HepG2 (cell line): ENCODE measurements around the gene DPH5.

Experiments used
- CBX1 ChIP-seq: IDR thresholded peaks from one replicate; pipeline ENCODE4 v1.6.1; 2016; ENCODE audit warnings: antibody characterized with exemption, low read depth
- DPF2 ChIP-seq: sonication (generic); formaldehyde crosslinking; IDR thresholded peaks from 2 replicates; pipeline ENCODE4 v1.4.0; 2020; ENCODE audit warnings: mild to moderate bottlenecking, low read depth, missing genetic modification reagents, borderline replicate concordance
- ETS1 ChIP-seq: sonication (generic); formaldehyde crosslinking; IDR thresholded peaks from 2 replicates; pipeline ENCODE4 v1.4.0; 2020; ENCODE audit warnings: missing genetic modification reagents
- HMGXB4 ChIP-seq, 2 experiments: sonication (generic) in 1 of 2; formaldehyde crosslinking in 1 of 2; IDR thresholded peaks; 2 replicates each; pipeline versions ENCODE4 v1.4.0 to v1.6.1; 2018 to 2020; ENCODE audit warnings: missing genetic modification reagents in 2 of 2, borderline replicate concordance in 1 of 2, low read depth in 1 of 2, mild to moderate bottlenecking in 1 of 2, missing biosample characterization in 1 of 2
- SNAPC2 ChIP-seq: sonication (generic); formaldehyde crosslinking; IDR thresholded peaks from 2 replicates; pipeline ENCODE4 v1.8.1; 2022; ENCODE audit warnings: mild to moderate bottlenecking, missing genetic modification reagents
- SOX5 ChIP-seq: IDR thresholded peaks from 2 replicates; pipeline ENCODE4 v1.6.1; 2016; ENCODE audit warnings: borderline replicate concordance
- TCF7 ChIP-seq: sonication (generic); IDR thresholded peaks from 2 replicates; pipeline ENCODE4 v1.6.1; 2016; ENCODE audit warnings: antibody characterized with exemption, low read depth
- TFAP4 ChIP-seq: sonication (generic); IDR thresholded peaks from 2 replicates; pipeline ENCODE4 v1.6.1; 2016; ENCODE audit warnings: low read depth, borderline replicate concordance
- ZBTB7A ChIP-seq: sonication (generic); formaldehyde crosslinking; IDR thresholded peaks from 2 replicates; pipeline ENCODE4 v1.8.0; 2022; ENCODE audit warnings: mild to moderate bottlenecking, missing genetic modification reagents
- ZNF597 ChIP-seq: sonication (generic); formaldehyde crosslinking; IDR thresholded peaks from 2 replicates; pipeline ENCODE4 v1.5.0; 2020; ENCODE audit warnings: missing genetic modification reagents

GRCh38 chr1:101044259-101044658 lies 18.7 kb upstream of the DPH5 start:
- TF ChIP-seq SNAPC2 (CRISPR knock-in tag) (no peak), ZNF597 (no peak), ETS1 (CRISPR knock-in tag) (no peak), TFAP4 (no peak), ZBTB7A (no peak), CBX1 (no peak), HMGXB4 (CRISPR knock-in tag; IDR thresholded peaks at IDR 0.05; ENCODE audit: borderline replicate concordance in 1 of 2, low read depth in 1 of 2) (no peak), DPF2 (CRISPR knock-in tag) (no peak), SOX5 (no peak), TCF7 (no peak)
